K562 (cell line): Measurements from ENCODE around the gene CSTF1. TPM values are rescaled to one million over a fixed set of nuclear protein-coding genes. Genes with fewer than 3 reads are reported as not detected.

Source experiments
- ARID2 ChIP-seq: fragments of 450-650 bp; IDR thresholded peaks from 2 replicates; pipeline ENCODE4 v1.6.1; 2017; ENCODE audit warnings: antibody characterized with exemption, mild to moderate bottlenecking
- CBFB ChIP-seq: sonication (generic); formaldehyde crosslinking; IDR thresholded peaks from 2 replicates; pipeline ENCODE4 v1.4.0; 2020; ENCODE audit warnings: mild to moderate bottlenecking, missing genetic modification reagents
- CHCHD3 ChIP-seq: fragments of 250-450 bp; sonication (Bioruptor Pico); IDR thresholded peaks from 2 replicates; pipeline ENCODE4 v2.1.2; 2022; ENCODE audit warnings: mild to moderate bottlenecking
- ELF2 ChIP-seq: fragments of 250-450 bp; sonication (Bioruptor Pico); IDR thresholded peaks from 2 replicates; pipeline ENCODE4 v1.5.0; 2021; ENCODE audit warnings: mild to moderate bottlenecking
- FOXK1 ChIP-seq: sonication (generic); formaldehyde crosslinking; IDR thresholded peaks from 2 replicates; pipeline ENCODE4 v1.8.0; 2022; ENCODE audit warnings: missing genetic modification reagents, mild to moderate bottlenecking, borderline replicate concordance
- JUN ChIP-seq, 2 experiments: sonication (generic) in 1 of 2; formaldehyde crosslinking in 1 of 2; IDR thresholded peaks; 2 replicates each; pipeline versions ENCODE4 v1.6.1 to v1.8.0; 2012 to 2022; ENCODE audit warnings: borderline replicate concordance in 2 of 2, mild to moderate bottlenecking in 2 of 2, improper control_type of control experiment in 1 of 2, low read depth in 1 of 2, low read length in 1 of 2, missing genetic modification reagents in 1 of 2
- MED1 ChIP-seq: sonication (generic); formaldehyde crosslinking; IDR thresholded peaks from 2 replicates; pipeline ENCODE4 v1.8.1; 2023; ENCODE audit warnings: missing genetic modification reagents, borderline replicate concordance
- MYBL2 ChIP-seq, 2 experiments: fragments of 450-650 bp in 1 of 2; sonication (generic) in 1 of 2; formaldehyde crosslinking in 1 of 2; IDR thresholded peaks; 2 replicates each; pipeline versions ENCODE4 v1.6.1 to v1.8.1; 2017 to 2022; ENCODE audit warnings: borderline replicate concordance in 1 of 2, inconsistent platforms in 1 of 2, low read depth in 1 of 2, mild to moderate bottlenecking in 1 of 2, missing genetic modification reagents in 1 of 2, moderate library complexity in 1 of 2
- NEUROD1 ChIP-seq: fragments of 150-350 bp; IDR thresholded peaks from 2 replicates; pipeline ENCODE4 v1.6.1; 2014; ENCODE audit warnings: borderline replicate concordance, low read length, low read depth; ENCODE audit not compliant: partially characterized antibody
- NFIX ChIP-seq: fragments of 250-450 bp; sonication (Bioruptor Pico); IDR thresholded peaks from 2 replicates; pipeline ENCODE4 v1.4.0; 2020; ENCODE audit warnings: low read depth, mild to moderate bottlenecking, moderate library complexity
- NR2F6 ChIP-seq: fragments of 450-650 bp; formaldehyde crosslinking; IDR thresholded peaks from 2 replicates; pipeline ENCODE4 v1.4.0; 2020; ENCODE audit warnings: mild to moderate bottlenecking
- POLR3A ChIP-seq: IDR thresholded peaks from 2 replicates; pipeline ENCODE4 v1.6.1; 2011; ENCODE audit warnings: borderline replicate concordance, mild to moderate bottlenecking, moderate library complexity; ENCODE audit not compliant: insufficient read length, insufficient read depth; ENCODE audit errors: extremely low read depth
- RBM14 ChIP-seq: fragments of 200-400 bp; formaldehyde crosslinking; IDR thresholded peaks from 2 replicates; pipeline ENCODE4 v1.6.1; 2018; ENCODE audit warnings: low read depth, mild to moderate bottlenecking, low read length, moderate library complexity, borderline replicate concordance; ENCODE audit not compliant: insufficient read depth
- RHOXF2B ChIP-seq: fragments of 250-450 bp; sonication (Bioruptor Pico); conservative IDR thresholded peaks from 2 replicates; pipeline ENCODE4 v1.5.1; 2021
- SIX5 ChIP-seq, 2 experiments: IDR thresholded peaks; 2 replicates each; pipeline ENCODE4 v1.6.1; 2011; ENCODE audit warnings: low read length in 2 of 2, borderline replicate concordance in 1 of 2, low read depth in 1 of 2, mild to moderate bottlenecking in 1 of 2, moderate library complexity in 1 of 2; ENCODE audit not compliant: insufficient read depth in 1 of 2
- SUPT5H ChIP-seq: fragments of 450-650 bp; IDR thresholded peaks from 2 replicates; pipeline ENCODE4 v1.6.1; 2016
- TCF3 ChIP-seq: sonication (generic); formaldehyde crosslinking; IDR thresholded peaks from 2 replicates; pipeline ENCODE4 v1.4.0; 2020; ENCODE audit warnings: mild to moderate bottlenecking, missing genetic modification reagents
- TEAD2 ChIP-seq: fragments of 450-650 bp; IDR thresholded peaks from 2 replicates; pipeline ENCODE4 v1.6.1; 2016; ENCODE audit warnings: missing genetic modification characterization, control low read depth, missing compliant biosample characterization
- TFAM ChIP-seq: fragments of 250-450 bp; sonication (Bioruptor Pico); conservative IDR thresholded peaks from 2 replicates; pipeline ENCODE4 v1.5.0; 2021; ENCODE audit warnings: mild to moderate bottlenecking, moderate library complexity
- ZBTB8A ChIP-seq: fragments of 450-650 bp; IDR thresholded peaks from 2 replicates; pipeline ENCODE4 v1.6.1; 2018; ENCODE audit warnings: mild to moderate bottlenecking, moderate library complexity; ENCODE audit not compliant: partially characterized antibody
- ZNF280B ChIP-seq: fragments of 250-450 bp; sonication (Bioruptor Pico); IDR thresholded peaks from 2 replicates; pipeline ENCODE4 v1.5.1; 2021; ENCODE audit warnings: mild to moderate bottlenecking
- polyA plus RNA-seq, 8 experiments: library from polyadenylated mRNA; depleted of rRNA in 4 of 8; stranded (reverse) in 5 of 8; unstranded in 3 of 8; fragments of >200 nt; fragmentation: Nextera tagmentation in 2 of 8; fragmentation: Illumina TruSeq in 1 of 8; extraction: Ambion mirVana in 2 of 8; extraction: Trizol in 1 of 8; gene quantifications; 2 replicates each; pipeline versions ENCODE4 v1.2.1 to v1.2.3, GENCODE V29; 2011 to 2014; ENCODE audit warnings: inconsistent platforms in 1 of 8, missing spikeins in 1 of 8
- total RNA-seq, 7 experiments: library from RNA; depleted of rRNA in 6 of 7; stranded (reverse); fragments of >200 nt in 6 of 7; fragmentation: Illumina TruSeq in 2 of 7; extraction: Trizol in 2 of 7; gene quantifications; 2 replicates each; pipeline versions ENCODE4 v1.2.1 to v1.2.3, GENCODE V29; 2011 to 2021; ENCODE audit warnings: low replicate concordance in 1 of 7
- TF ChIP-seq, protein P1 (sequence below), 2 experiments: fragments of 450-650 bp in 1 of 2; sonication (generic) in 1 of 2; formaldehyde crosslinking; conservative IDR thresholded peaks; 2 replicates each; pipeline versions ENCODE4 v1.4.0 to v1.8.1; 2020 to 2022; ENCODE audit warnings: mild to moderate bottlenecking in 1 of 2, missing genetic modification reagents in 1 of 2
- TF ChIP-seq, protein P2 (sequence below): fragments of 250-450 bp; sonication (Bioruptor Pico); IDR thresholded peaks from 2 replicates; pipeline ENCODE4 v1.8.0; 2022; ENCODE audit warnings: moderate library complexity, mild to moderate bottlenecking, inconsistent platforms

The CSTF1 gene
- total and polyA plus RNA-seq, 9 of the 15 experiments (the other 6 are each of a cell fraction or from before 2014, with no cell fraction given): 30.8 to 110 (median 53.4) TPM

DNA sequence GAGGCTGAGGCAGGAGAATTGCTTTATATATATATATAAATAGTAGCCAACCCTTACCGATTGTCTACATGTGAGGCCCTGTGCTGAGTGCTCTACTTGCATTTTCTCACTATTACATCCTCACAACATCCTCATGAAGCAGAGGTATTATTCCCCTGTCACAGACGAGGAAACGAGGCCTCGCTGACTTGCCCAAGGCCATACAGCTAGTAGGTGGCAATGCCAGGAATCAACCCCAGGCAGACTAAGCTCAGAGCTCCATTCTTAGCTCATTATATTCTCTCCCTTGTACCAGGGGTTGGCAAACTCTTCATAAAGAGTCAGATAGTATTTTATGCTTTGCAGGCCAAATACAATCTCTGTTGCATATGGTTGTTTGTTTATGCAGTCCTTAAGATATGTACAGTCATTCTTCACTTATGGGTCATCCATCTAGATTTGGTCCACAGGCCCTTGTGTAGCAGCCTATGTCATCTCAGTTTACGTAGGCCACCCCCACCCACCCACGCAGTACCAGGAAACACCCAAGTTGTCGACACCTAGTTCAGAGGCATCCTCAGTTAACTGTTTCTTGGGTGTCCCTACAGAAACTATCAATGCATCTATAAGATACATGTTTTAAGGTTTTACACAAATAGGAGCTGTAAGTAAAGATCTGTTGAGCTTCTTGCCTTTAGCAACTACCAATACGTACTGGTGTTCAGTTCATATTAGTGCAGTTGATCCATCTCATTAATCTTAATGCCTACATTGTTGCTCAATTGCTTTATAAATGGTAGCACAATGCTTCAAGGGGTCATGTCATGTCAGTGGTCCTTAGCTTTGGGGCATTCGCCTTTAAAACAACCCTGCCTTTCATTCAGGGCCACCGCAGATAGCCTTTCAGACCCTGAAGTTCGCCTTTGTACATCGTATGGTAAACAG lies 22.7 kb downstream of the CSTF1 start (continued):
- TF ChIP-seq CHCHD3 (CRISPR knock-in tag) (no peak), RBM14 (no peak), CBFB (CRISPR knock-in tag) (no peak), SIX5 (IDR thresholded peaks at IDR 0.05; ENCODE audit: borderline replicate concordance in 1 of 2, insufficient read depth in 1 of 2, low read depth in 1 of 2, low read length in 2 of 2) (no peak), NFIX (CRISPR knock-in tag) (no peak), NEUROD1 (no peak), RHOXF2B (CRISPR knock-in tag) (no peak), JUN (IDR thresholded peaks at IDR 0.05; ENCODE audit: borderline replicate concordance, low read depth, low read length) (no peak; the same call in 1 of the 2 replicates), JUN (CRISPR knock-in tag; IDR thresholded peaks at IDR 0.05; ENCODE audit: borderline replicate concordance) (no peak), NR2F6 (CRISPR knock-in tag) (no peak), MYBL2 (IDR thresholded peaks at IDR 0.05; ENCODE audit: low read depth) (no peak), MYBL2 (CRISPR knock-in tag; IDR thresholded peaks at IDR 0.05; ENCODE audit: borderline replicate concordance) (no peak), POLR3A (no peak), ELF2 (CRISPR knock-in tag) (0 out of 2 replicates have a peak, but pooled peaks have one; percentile 7), TFAM (no peak), MED1 (CRISPR knock-in tag) (no peak), TCF3 (CRISPR knock-in tag) (peak; percentile 46; the same call in 1 of the 2 replicates), FOXK1 (CRISPR knock-in tag) (no peak), ARID2 (no peak), ZBTB8A (no peak), TEAD2 (tag) (no peak), SUPT5H (peak; percentile 14; the same call in 1 of the 2 replicates), ZNF280B (CRISPR knock-in tag) (no peak)
- TF ChIP-seq, protein P1, sequence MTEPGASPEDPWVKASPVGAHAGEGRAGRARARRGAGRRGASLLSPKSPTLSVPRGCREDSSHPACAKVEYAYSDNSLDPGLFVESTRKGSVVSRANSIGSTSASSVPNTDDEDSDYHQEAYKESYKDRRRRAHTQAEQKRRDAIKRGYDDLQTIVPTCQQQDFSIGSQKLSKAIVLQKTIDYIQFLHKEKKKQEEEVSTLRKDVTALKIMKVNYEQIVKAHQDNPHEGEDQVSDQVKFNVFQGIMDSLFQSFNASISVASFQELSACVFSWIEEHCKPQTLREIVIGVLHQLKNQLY (CRISPR knock-in tag; conservative IDR thresholded peaks at IDR 0.05): no peak
- TF ChIP-seq, protein P2, sequence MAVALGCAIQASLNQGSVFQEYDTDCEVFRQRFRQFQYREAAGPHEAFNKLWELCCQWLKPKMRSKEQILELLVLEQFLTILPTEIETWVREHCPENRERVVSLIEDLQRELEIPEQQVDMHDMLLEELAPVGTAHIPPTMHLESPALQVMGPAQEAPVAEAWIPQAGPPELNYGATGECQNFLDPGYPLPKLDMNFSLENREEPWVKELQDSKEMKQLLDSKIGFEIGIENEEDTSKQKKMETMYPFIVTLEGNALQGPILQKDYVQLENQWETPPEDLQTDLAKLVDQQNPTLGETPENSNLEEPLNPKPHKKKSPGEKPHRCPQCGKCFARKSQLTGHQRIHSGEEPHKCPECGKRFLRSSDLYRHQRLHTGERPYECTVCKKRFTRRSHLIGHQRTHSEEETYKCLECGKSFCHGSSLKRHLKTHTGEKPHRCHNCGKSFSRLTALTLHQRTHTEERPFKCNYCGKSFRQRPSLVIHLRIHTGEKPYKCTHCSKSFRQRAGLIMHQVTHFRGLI (CRISPR knock-in tag): no peak
